Measurements from ENCODE around the gene FLII. TPM values are rescaled to one million over a fixed set of nuclear protein-coding genes. Genes with fewer than 3 reads are reported as not detected.
"Not testable (repeated sequence)": the region's sequence is repeated elsewhere in the genome, so short reads cannot be mapped to it uniquely, and the experiment has no call there.

The FLII gene
- total RNA-seq = 339 and 517 TPM in 2 replicates

DNA sequence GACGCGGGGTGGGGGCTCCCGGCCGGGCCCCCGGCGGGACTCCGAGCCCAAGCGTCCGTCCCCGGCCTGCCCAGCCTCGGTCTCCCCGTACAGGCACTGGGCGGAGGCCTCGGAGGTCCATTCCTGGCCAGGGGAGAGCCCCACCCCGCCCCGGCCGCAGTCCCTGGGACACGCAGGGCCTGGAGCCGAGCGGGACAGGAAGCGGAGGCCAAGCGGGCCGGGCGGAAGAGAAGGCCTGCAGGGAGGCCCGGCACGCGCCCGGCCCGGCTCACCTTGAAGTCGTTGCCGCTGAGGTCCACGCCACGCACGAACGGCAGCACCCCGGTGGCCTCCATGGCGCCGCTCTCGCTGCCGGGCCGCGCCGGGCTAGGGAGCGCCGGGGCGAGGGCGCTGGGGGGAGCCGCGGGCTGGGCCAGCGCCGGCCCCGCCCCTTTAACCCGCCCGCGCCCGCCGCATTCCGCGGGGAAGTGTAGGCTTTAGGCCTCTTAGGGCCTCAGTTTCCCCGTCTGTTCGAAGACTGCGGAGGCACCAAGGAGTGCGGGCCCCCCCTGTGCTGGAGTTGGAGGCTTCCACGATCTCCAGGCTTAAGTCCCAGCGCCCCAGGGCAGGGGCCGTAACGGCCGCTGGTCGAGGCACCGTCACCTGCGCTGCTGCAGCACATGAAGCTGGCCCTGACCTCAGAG, at the start of gene FLII:
FLII (minus strand) TSS at position 383 of the 683 bp plus-strand sequence; CDS start at position 335, 48 bp downstream.
- Histone ChIP-seq H3K4me3 (ENCODE audit: low read depth, low read length) (peak within 1 kb of the TSS; percentile 86), H3K27me3 (ENCODE audit: control insufficient read depth, insufficient read depth, low read length) (no peaks in the 10 kb centered on the region), H3K36me3 (ENCODE audit: control insufficient read depth, insufficient read depth, low read length) (peaks cover 40% of the 10 kb centered on the region)
- FAIRE-seq = no peak
- no peak for DNase-seq (ENCODE audit: low read depth)
- TF ChIP-seq, protein P1, sequence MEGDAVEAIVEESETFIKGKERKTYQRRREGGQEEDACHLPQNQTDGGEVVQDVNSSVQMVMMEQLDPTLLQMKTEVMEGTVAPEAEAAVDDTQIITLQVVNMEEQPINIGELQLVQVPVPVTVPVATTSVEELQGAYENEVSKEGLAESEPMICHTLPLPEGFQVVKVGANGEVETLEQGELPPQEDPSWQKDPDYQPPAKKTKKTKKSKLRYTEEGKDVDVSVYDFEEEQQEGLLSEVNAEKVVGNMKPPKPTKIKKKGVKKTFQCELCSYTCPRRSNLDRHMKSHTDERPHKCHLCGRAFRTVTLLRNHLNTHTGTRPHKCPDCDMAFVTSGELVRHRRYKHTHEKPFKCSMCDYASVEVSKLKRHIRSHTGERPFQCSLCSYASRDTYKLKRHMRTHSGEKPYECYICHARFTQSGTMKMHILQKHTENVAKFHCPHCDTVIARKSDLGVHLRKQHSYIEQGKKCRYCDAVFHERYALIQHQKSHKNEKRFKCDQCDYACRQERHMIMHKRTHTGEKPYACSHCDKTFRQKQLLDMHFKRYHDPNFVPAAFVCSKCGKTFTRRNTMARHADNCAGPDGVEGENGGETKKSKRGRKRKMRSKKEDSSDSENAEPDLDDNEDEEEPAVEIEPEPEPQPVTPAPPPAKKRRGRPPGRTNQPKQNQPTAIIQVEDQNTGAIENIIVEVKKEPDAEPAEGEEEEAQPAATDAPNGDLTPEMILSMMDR (IDR thresholded peaks at IDR 0.05; ENCODE audit: insufficient read depth, low read length, severe bottlenecking) = no peak

DNA sequence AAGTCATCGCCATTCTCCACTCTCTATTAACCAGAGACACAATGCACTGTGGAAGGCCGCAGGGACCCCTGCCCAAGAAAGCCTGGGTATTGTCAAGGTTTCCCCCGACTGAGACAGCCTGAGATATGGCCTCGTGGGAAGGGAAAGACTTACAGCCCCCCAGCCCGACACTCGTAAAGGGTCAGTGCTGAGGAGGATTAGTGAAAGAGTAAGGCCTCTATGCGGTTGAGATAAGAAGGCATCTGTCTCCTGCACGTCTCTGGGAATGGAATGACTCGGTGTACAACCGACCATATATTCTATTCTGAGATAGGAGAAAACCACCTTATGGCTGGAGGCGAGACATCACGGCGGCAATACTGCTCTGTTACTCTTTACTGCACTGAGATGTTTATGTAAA, 44.7 kb upstream of the FLII start:
- H3K36me3 ChIP-seq (ENCODE audit: control insufficient read depth, insufficient read depth, low read length) = peaks cover 26% of the 10 kb centered on the region

DNA sequence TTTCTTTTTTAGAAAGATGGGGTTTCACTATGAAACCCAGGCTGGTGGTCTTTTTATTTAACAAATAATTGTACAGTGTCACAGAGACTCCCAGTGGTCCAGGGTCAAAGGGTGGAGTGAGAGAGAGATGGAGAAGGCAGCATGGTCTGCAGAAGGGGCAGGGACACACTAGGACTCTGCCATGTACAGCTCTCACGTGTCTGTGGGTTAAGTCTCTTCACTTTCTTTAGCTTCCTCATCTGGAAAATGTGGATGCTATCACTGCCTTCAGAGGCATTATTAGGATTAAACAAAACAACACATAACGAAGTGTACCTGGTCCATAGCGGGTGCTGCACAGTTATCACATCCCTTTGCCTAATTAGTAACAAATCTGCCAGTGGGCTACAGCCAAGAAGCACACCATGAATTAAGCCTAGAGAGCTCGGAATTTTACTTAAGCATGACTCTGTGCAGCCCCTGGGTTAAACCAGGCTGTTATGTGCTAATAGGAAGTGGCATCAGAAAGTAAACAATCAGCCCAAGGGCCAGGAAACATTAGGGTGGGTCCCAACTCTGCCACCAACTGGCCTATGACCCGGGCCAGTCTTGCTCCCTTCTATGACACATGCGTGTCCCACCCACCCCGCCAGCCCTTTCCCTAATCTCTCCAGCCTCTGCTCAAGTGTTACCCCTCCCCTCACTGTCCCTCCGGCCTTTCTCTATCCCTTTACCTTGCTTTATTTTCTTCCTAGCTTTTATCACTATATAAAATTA, 42.4 kb upstream of the FLII start:
- FAIRE-seq (no peak), DNase-seq (ENCODE audit: low read depth) (no peak)
- H3K36me3 ChIP-seq (ENCODE audit: control insufficient read depth, insufficient read depth, low read length) = peaks cover 18% of the 10 kb centered on the region
- H3K27me3 ChIP-seq (ENCODE audit: control insufficient read depth, insufficient read depth, low read length) = no peaks in the 10 kb centered on the region
- TF ChIP-seq, protein P1 (IDR thresholded peaks at IDR 0.05; ENCODE audit: insufficient read depth, low read length, severe bottlenecking) = no peak
- no peak overlapping the region for H3K4me3 ChIP-seq (ENCODE audit: low read depth, low read length)

More for the DNA sequence above, 44.7 kb upstream of the FLII start:
- H3K27me3 ChIP-seq (ENCODE audit: control insufficient read depth, insufficient read depth, low read length); H3K4me3 ChIP-seq (ENCODE audit: low read depth, low read length); FAIRE-seq; DNase-seq (ENCODE audit: low read depth): not testable (repeated sequence)

DNA sequence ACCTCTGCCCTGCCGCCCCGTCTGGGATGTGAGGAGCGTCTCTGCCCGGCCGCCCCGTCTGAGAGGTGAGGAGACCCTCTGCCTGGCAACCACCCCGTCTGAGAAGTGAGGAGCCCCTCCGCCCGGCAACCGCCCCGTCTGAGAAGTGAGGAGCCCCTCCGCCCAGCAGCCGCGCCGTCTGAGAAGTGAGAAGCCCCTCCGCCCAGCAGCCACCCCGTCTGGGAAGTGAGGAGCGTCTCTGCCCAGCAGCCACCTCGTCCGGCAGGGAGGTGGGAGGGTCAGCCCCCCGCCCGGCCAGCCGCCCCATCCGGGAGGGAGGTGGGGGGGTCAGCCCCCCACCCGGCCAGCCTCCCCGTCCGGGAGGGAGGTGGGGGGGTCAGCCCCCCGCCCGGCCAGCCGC, 39.5 kb upstream of the FLII start:
- H3K36me3 ChIP-seq (ENCODE audit: control insufficient read depth, insufficient read depth, low read length) = peaks cover 12% of the 10 kb centered on the region
- not testable (repeated sequence) for DNase-seq (ENCODE audit: low read depth); H3K4me3 ChIP-seq (ENCODE audit: low read depth, low read length); FAIRE-seq; H3K27me3 ChIP-seq (ENCODE audit: control insufficient read depth, insufficient read depth, low read length)

DNA sequence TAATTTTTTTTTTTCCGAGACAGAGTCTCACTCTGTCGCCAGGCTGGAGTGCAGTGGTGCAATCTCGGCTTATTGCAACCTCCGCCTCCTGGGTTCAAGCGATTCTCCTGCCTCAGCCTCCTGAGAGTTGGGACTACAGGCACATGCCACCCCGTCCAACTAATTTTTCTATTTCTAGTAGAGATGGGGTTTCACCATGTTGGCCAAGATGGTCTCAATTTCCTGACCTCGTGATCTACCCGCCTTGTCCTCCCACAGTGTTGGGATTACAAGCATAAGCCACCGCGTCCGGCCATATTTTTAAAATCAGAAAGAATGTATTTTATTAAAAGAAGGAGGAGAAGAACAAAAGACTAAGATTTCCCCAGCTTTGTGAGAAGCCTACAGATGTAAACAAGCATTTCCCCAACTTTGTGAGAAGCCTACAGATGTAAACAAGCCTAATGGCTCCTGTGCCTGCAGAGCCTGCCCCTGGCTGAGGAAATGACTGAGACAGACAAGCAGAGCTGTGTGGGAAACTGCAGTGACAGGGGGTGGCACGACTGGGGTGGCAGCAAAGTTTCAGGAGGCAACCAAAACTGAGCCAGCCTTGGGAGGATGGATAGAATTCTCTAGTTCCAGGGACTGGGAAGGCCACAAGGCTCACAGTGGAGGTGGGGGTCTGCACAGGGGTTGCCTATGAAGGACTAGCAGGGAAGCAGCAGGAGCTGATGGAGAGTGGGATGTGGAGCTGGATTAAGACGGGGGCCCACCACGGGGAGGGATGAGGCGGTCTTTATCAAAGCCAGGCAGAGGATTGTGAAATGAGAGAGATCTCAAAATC, 33.4 kb upstream of the FLII start:
- peaks cover 17% of the 10 kb centered on the region for H3K36me3 ChIP-seq (ENCODE audit: control insufficient read depth, insufficient read depth, low read length)
- TF ChIP-seq, protein P1 (IDR thresholded peaks at IDR 0.05; ENCODE audit: insufficient read depth, low read length, severe bottlenecking) = no peak
- FAIRE-seq = no peak
- no peaks in the 10 kb centered on the region for H3K27me3 ChIP-seq (ENCODE audit: control insufficient read depth, insufficient read depth, low read length)
- DNase-seq (ENCODE audit: low read depth) = no peak
- no peak overlapping the region for H3K4me3 ChIP-seq (ENCODE audit: low read depth, low read length)

DNA sequence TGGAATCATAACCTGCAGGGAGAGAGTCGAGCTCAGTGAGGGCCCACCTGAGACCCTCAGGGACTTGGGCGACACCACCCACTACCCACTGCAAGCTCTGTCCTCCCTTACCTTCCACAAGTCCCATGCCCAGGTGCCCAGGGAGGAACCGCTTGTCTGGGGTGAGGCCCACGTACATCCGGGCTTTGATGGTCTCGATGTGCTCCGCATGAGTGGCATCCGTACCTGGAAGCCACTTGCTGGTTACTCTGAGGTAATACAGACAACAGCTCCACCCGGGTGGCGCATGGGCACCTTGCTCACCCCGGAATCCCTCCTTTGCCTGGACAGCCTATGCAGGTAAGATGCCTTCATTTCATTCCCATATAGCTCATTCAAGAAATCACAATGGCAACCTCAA, 26.8 kb upstream of the FLII start:
- Histone ChIP-seq H3K36me3 (ENCODE audit: control insufficient read depth, insufficient read depth, low read length) (peaks cover 24% of the 10 kb centered on the region), H3K27me3 (ENCODE audit: control insufficient read depth, insufficient read depth, low read length) (no peaks in the 10 kb centered on the region), H3K4me3 (ENCODE audit: low read depth, low read length) (no peak overlapping the region)
- DNase-seq (ENCODE audit: low read depth) (no peak), FAIRE-seq (no peak)
- TF ChIP-seq, protein P1 (IDR thresholded peaks at IDR 0.05; ENCODE audit: insufficient read depth, low read length, severe bottlenecking) = no peak
